Mesothelial cell of epicardium (in vitro differentiated cells): ENCODE results near the gene FAM89B. TPM values are rescaled to one million over a fixed set of nuclear protein-coding genes. Genes with fewer than 3 reads are reported as not detected.

Experiments
- DNase-seq, 2 experiments: peaks; one replicate each; pipeline ENCODE4 v3.0.0; 2021; ENCODE audit warnings: low spot score in 2 of 2; ENCODE audit not compliant: unreplicated experiment in 2 of 2
- H3K27ac Mint-ChIP-seq: 2 replicates; pipeline ENCODE4 v1.8.0; 2021; ENCODE audit warnings: mixed read lengths
- H3K27me3 Mint-ChIP-seq: 2 replicates; pipeline ENCODE4 v1.8.0; 2021; ENCODE audit warnings: low read depth, mixed read lengths
- H3K36me3 Mint-ChIP-seq: 2 replicates; pipeline ENCODE4 v1.8.0; 2021; ENCODE audit warnings: mixed read lengths
- H3K4me1 Mint-ChIP-seq: 2 replicates; pipeline ENCODE4 v1.8.0; 2021; ENCODE audit warnings: mixed read lengths
- H3K4me3 Mint-ChIP-seq: 2 replicates; pipeline ENCODE4 v1.8.0; 2021; ENCODE audit warnings: mild to moderate bottlenecking, moderate library complexity, mixed read lengths
- H3K9me3 Mint-ChIP-seq: 2 replicates; pipeline ENCODE4 v1.8.0; 2021; ENCODE audit warnings: mixed read lengths
- CTCF ChIP-seq: fragments of 200-600 bp; sonication (generic); IDR thresholded peaks from one replicate; pipeline ENCODE4 v1.5.0; 2021; ENCODE audit warnings: antibody characterized with exemption; ENCODE audit not compliant: unreplicated experiment
- total RNA-seq: library from RNA; stranded (reverse); gene quantifications from 3 replicates; pipeline ENCODE4 v1.2.1, GENCODE V29; 2021

Gene FAM89B
- total RNA-seq, 1 donor from 2014 or later: 57.6 TPM

- peaks cover 35% of the 10 kb centered on the region for H3K4me1 Mint-ChIP-seq
- peaks cover 13% of the 10 kb centered on the region for H3K36me3 Mint-ChIP-seq
- no peak for DNase-seq
- H3K27ac Mint-ChIP-seq: peak overlapping the region; percentile 26
- no peaks in the 10 kb centered on the region for H3K27me3 Mint-ChIP-seq
- no peak for TF ChIP-seq CTCF
- no peaks in the 10 kb centered on the region for H3K9me3 Mint-ChIP-seq
- H3K4me3 Mint-ChIP-seq: peak overlapping the region; percentile 74
Observed at GRCh38 chr11:65525546-65526480, 46.5 kb upstream of the FAM89B start.

GRCh38 chr11:65526744-65527143, 45.6 kb upstream of the FAM89B start:
- Mint-ChIP-seq H3K9me3 (no peaks in the 10 kb centered on the region), H3K27me3 (no peaks in the 10 kb centered on the region), H3K36me3 (peaks cover 16% of the 10 kb centered on the region), H3K27ac (peak overlapping the region; percentile 30), H3K4me1 (peaks cover 33% of the 10 kb centered on the region), H3K4me3 (peak overlapping the region; percentile 74)
- no peak for TF ChIP-seq CTCF
- DNase-seq: no peak

- Mint-ChIP-seq H3K27me3 (no peaks in the 10 kb centered on the region), H3K4me1 (peaks cover 13% of the 10 kb centered on the region), H3K4me3 (no peak overlapping the region), H3K9me3 (no peaks in the 10 kb centered on the region), H3K36me3 (peaks cover 18% of the 10 kb centered on the region), H3K27ac (no peak overlapping the region)
- TF ChIP-seq CTCF: no peak
- DNase-seq: no peak
Observed at GRCh38 chr11:65528819-65529350, 43.5 kb upstream of the FAM89B start.

- H3K36me3 Mint-ChIP-seq: peaks cover 18% of the 10 kb centered on the region
- no peak for TF ChIP-seq CTCF
- H3K4me3 Mint-ChIP-seq: no peak overlapping the region
- H3K4me1 Mint-ChIP-seq: peaks cover 7% of the 10 kb centered on the region
- no peak overlapping the region for H3K27ac Mint-ChIP-seq
- no peak for DNase-seq
- no peaks in the 10 kb centered on the region for H3K9me3 Mint-ChIP-seq
- no peaks in the 10 kb centered on the region for H3K27me3 Mint-ChIP-seq
Observed at GRCh38 chr11:65529475-65530156, 42.7 kb upstream of the FAM89B start.

GRCh38 chr11:65530157-65530496, 42.2 kb upstream of the FAM89B start:
- TF ChIP-seq CTCF: no peak
- Mint-ChIP-seq H3K27me3 (no peaks in the 10 kb centered on the region), H3K9me3 (no peaks in the 10 kb centered on the region), H3K4me3 (no peak overlapping the region), H3K4me1 (peaks cover 7% of the 10 kb centered on the region), H3K27ac (no peak overlapping the region), H3K36me3 (peaks cover 18% of the 10 kb centered on the region)
- no peak for DNase-seq
